NCI-H187 treated with DMSO at 0.1 percent for 48 hours (cell line): ENCODE results near the gene PLP2.

ENCODE experiments used
- DNase-seq: peaks from one replicate; lab custom pipeline; 2025; lab: John Stamatoyannopoulos, UW

PLP2 gene

GRCh38 chrX:49186125-49187027, 14.7 kb downstream of the PLP2 start, which contains the start of gene PRICKLE3:
PRICKLE3 (minus strand) TSS chrX:49186373; CDS start chrX:49186297, 76 bp downstream.
- DNase-seq: no peak

GRCh38 chrX:49187028-49187394, 15.3 kb downstream of the PLP2 start:
- no peak for DNase-seq

DNA sequence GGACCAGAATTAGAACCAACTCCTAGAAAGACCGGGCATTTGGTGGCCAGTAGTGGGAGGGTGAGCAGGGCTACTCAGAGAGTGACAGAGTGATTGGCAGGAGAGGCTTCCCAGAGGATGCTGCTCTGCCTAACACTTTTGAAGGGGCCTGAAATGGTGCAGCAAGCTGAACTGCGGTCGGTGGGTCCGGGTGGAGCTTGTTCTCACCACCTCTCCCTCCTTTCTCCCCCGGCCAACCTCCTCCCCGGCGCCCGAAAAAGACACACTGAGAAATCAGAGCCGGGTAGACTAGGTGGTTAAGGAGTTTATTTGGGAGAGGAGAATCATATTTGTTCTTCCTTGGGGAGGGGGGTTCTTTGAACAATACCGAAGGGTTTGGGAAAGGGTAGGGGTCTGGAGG, 15.8 kb downstream of the PLP2 start:
- DNase-seq: no peak

DNA sequence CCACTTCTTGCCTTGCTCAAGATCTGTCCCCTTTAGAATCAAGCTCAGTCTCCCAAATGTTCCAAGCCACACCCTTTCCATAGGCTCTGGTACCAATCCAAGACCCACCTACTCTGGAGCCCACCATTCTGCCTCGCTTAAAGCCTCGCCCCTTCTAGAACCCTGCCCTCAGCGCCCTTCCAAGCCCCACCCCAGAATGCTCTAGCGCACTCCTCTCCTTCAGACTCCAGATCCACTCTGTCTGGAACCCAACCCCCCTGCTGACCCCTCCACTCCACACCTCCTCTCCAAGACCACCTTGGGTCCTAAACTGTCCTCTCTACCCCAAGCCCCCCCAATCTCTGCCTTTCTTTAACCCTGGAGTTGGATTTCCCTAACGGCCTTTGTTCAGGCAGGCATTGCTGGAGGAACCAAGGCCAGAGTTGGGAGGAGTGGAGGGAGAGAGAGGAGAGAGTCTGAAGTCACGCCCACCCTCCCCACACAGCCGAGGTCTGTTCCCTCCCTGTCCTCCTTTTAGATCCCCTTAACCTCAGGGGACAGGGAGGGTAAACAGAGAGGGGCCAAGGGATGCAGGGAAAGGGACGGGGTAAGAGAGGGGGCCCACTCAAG, 16.9 kb downstream of the PLP2 start:
- no peak for DNase-seq

DNA sequence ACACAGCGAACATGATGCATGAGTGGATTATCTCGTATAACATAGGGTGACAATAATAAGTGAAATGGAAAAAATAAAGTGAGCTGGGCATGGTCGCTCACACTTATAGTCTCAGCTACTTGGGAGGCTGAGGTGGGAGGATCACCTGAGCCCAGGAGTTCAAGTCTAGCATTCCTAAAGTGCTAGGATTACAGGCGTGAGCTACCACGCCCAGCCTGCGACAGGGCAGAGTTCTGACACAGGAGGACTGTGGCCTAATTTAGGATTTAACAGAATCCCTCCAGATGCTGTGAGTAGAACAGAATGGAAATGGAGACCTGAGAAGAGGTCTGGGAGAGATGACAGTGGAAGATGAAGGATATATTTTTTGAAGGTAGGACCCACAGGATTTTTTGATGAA, 17.9 kb downstream of the PLP2 start:
- no peak for DNase-seq

GRCh38 chrX:49190821-49191573, 19.3 kb downstream of the PLP2 start:
- DNase-seq: peak; percentile 93

DNA sequence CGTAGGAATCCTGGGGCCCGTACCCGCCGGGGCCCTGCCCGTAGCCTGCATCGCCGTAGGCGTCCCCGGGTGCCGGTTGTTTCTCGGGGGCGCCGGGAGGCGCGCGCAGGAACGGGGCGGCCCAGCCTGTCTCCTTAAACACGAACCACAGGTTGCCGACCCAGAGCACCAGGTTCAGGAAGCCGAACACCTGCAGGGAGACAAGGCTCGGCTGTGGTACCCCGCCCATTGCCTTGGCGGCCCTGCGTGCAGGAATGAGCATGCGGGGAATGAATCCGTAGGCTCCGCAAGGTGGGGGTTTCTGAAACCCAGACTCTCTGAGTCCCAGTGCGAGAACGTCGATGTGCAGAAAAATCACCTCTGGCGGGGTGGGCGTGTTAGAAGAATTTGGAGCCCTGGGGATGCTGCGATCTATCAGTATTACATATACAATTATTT, 19.9 kb downstream of the PLP2 start:
- no peak for DNase-seq

- no peak for DNase-seq
Measured at GRCh38 chrX:49192722-49193328, 21.1 kb downstream of the PLP2 start.

DNA sequence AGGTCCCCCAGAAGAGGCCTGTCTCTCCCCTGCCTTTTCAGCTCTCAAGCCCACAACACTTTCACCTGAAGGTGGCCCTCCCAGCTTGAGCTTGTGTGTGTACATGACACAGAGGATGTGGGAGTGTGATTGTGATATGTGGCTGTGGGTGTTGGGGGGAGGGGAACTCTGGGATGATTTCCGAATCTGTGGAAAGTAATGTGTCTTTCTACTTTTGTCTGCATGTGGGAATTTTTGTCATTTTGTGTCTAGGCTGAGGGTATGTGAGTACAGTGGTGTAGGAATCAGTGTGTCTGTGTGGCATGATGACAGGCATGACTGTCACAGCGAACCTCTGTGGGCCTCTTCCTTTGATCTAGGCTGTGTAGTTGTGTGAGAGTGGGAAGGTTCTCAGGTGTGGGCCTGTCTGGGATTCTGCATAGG, 21.9 kb downstream of the PLP2 start:
- no peak for DNase-seq

DNA sequence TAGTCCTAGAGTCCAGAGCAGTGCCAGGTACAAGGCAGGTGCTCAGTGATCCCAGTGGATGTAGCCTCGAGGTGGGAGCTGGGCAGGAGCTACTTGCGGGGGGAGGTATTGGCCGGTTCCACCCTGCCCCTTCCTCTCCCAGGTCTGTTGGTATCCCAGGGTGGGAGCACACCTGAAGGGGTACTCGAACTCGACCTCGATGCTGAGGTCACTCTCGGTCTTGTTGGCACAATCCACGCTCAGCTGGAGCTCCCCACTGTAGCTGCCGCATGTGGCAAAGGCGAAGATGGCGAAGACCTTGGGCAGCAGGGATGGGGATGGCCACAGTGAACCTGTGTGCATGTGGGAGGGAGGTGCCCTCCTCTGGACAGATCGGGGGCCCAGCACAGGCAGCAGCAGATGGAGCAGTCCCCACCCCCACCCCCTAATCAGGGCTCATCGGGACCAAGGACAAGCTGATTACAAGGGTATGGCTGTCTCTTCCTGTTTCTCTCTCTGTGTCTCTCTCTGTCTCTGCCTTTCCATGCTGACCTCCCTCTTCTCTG, 25.9 kb downstream of the PLP2 start:
- DNase-seq: no peak

- no peak for DNase-seq
Measured at GRCh38 chrX:49198540-49199314, 27.0 kb downstream of the PLP2 start.

DNA sequence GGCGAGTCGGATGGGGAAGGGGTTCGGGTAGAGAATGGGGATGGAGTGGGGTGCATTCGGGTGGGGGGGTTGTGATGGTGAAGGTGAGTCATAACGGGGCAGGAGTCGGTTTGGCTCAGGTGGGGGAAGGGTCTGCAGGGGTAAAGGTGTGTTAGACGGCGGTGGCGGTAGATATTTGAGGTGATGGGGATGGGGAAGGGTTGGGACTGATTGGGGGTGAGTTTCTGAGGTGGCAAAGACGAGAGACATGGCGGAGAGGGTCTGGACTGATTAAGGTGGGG, 27.6 kb downstream of the PLP2 start:
- DNase-seq: no peak

- DNase-seq: no peak
Measured at GRCh38 chrX:49199906-49200771, 28.4 kb downstream of the PLP2 start, which contains the start of gene SYP. SYP (minus strand) TSS chrX:49200193; CDS start chrX:49200186, 7 bp downstream.

DNA sequence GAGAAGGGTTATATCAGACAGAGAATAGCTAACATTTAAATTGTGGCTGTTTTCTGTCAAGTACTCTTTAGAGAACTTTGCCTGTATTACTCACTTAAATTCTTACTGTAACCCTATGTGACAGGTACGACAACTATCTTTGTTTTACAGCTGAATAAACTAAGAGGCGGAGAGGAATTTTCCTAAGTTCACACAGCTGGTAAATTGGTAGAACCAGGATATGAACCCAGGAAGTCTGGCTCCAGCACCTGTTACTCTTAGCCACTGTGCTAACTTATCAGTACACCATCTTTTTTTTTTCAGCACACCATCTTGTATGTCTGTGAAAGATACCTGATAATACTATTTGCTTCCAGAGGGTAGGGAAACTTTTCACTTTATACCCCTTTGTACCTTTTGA, 30.3 kb downstream of the PLP2 start:
- no peak for DNase-seq

DNA sequence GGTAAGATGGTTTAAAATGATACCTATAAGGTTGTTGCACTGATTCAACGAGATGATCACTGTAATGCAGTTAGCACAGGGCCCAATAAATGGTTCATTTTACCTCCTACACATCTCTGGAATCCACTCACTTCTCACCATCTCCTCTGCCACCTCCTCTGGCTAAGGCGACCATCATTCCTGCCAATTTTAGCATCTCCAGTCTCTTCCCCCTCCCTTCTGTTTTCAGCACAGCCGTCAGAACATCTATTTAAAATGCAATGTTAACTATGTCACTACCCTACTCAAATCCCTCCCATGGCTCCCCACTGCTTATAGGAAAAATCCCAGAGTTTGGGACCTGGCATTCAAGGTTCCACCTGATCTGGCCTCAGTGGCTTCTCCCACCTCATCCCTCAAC, 31.8 kb downstream of the PLP2 start:
- DNase-seq: no peak

GRCh38 chrX:49204017-49204416, 32.3 kb downstream of the PLP2 start:
- no peak for DNase-seq

DNA sequence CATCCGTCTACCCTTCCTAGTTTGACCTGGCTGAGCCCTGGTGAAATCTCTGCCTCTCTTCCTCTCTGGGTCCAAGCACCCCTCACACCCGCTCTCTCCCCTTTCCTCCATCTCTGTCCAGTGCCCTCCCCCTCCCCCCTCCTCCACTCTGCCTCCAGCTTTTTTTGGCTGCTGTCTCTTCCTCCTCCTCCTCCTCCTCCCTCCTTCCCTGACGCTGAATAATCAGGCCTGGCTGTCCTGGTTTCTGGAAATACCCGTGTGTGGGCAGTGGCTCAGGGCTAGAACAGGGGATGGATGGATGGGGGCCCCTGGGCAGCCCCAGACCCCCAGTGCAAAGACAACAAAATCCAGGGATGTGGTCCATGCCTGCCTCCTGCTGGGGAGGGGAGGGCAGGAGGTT, 33.0 kb downstream of the PLP2 start:
- DNase-seq: no peak

DNA sequence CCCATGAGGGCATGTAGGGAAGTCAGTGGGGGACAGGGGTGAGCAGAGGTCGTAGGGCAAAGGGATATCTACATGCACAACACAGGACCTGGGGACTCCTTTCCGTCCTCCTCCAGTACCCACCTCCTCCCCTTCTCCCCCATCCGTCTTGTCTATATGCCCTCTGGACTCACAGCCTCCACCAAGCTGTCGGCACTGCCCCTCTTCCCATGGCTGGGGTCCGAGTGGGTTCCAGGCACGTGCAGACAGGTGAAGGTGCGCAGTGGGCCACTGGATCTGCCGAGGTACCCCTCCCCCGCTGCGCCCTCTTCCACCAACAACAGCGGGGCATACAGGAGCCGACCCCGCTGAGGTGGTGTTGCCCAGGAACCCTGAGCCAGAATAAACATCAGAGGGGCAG, 33.7 kb downstream of the PLP2 start:
- DNase-seq: no peak

GRCh38 chrX:49206543-49206942, 34.8 kb downstream of the PLP2 start:
- DNase-seq: no peak

- no peak for DNase-seq
Measured at GRCh38 chrX:49208399-49208798, 36.7 kb downstream of the PLP2 start.
